ELR (cell line): Measurements from ENCODE around the gene AMZ2.
A peak's percentile ranks its signal among the peaks of the same experiment; 100 is the strongest.
"Not testable (repeated sequence)": the region's sequence is repeated elsewhere in the genome, so short reads cannot be mapped to it uniquely, and the experiment has no call there.

ENCODE experiments used
- DNase-seq: peaks from one replicate; pipeline ENCODE4 v3.0.0-alpha.2; 2015; ENCODE audit warnings: low read depth

The AMZ2 gene

DNA sequence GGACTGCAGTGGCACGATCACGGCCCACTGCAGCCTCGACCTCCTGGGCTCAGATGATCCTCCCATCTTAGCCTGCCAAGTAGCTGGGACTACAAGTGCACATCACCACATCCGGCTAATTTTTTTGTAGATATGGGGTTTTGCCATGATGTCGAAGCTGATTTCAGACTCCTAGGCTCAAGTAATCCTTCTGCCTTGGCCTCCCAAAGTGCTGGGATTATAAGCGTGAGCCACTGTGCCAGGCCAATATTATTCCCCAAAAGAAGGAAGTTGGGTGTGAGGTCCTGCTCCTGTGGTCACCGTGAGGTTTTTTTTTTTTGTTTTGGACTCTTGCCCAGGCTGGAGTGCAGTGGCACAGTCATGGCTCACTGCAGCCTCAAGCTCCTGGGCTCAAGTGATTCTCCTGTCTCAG, 1.5 kb downstream of the AMZ2 start:
- DNase-seq = peak; percentile 12

DNA sequence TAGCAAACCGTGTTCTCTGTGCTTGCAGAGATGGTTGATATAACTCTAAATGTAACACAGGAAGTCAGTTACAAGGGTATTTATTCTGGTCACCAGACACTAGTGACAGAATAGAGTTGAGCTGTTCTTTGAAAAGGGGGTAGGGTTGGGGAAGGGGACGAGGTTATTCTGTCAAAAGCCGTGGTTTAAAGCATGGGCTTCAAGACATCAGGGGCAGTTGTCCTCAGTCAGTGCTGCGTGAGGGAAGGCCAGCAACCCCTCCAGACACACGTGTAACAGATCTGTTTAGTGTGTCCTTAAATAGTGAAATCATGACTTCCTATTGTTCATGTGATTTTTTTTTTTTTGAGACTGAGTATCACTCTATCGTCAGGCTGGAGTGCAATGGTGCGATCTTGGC, 5.6 kb downstream of the AMZ2 start:
- not testable (repeated sequence) for DNase-seq

DNA sequence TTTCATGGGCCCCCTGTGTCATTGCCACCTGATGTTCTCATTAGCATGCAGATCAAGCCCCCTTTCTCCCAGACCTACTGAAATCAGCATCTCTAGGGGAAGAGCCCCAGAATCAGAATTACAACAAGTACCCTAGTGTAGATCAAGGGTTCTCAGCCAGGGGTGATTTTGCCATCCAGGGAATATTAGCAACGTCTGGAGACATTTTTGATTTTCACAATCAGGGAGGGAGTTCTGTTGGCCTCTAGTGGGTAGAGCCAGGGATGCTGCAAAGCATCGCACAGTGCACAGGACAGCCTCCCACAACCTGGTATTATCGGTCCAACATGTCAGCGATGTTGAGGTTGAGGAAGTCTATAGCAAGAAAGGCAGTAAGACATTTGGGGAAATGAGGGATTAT, 7.3 kb downstream of the AMZ2 start:
- DNase-seq = no peak

DNA sequence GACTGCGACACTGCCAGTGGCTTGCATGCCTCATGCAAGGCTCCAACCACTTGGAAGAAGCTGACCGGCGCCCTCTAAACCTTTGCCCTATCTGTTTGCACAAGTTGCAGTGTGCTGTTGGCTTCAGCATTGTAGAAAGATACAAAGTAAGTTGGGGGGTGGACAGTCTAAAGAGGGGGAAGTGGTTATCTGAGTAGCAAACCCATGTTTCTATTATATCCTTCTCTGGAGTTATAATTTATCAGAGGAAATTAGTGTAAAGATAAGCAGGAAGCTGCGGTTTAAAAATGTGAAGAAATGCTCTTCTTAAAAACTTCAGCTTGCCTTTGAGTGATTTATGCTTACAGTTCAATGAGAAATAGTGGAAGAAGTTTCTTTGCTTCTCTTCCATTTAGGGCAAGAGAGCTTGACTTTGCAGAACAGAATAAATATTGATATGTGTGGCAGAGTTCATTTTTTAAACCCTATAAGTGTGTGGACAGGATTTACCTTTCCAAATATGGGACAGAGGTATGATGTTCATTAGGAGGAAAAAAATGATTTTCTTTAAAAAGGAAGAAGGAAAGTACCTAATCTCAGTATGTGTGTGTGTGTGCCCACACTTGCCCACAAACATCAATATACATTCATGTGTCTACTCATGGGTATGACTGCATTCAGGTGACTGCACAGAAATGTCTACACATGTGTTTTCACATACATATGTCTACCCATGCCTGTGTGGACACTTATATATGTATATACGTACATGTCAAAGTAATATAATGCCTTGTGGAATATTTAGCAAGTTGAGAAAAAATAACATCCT, 8.1 kb downstream of the AMZ2 start:
- no peak for DNase-seq

DNA sequence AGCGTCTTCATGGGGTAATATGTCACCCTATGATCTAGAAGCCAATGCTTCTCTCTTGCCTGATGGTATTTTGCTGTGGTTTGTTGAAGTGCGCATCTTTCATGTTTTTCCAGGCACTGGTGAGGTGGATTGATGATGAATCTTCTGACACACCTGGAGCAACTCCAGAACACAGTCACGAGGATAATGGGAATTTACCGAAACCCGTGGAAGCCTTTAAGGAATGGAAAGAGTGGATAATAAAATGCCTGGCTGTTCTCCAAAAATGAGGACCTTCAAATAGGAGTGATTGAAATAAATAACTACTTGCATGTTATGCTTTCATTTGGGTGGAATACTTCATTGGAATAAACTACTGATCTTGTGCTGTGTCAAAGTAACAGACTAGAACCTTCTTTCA, 8.9 kb downstream of the AMZ2 start:
- not testable (repeated sequence) for DNase-seq

DNA sequence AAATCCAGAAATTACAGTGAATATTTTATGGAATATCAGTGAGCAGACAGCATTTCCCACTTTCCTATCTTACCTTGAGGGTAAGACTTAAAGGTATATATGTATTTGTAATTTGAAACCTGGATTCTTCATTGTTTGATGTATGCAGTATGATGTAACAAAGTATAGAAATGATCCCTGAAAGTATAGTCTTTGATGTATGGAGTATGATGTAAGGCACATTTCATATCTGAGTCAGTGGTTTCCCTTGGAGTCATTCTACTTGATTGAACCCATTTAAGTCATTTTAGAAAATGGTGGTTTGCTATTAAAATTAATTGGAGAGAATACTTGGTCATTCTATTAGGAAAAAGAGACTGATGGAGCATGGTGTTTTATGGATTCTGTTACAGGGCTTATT, 10.1 kb downstream of the AMZ2 start:
- peak; percentile 24 for DNase-seq

DNA sequence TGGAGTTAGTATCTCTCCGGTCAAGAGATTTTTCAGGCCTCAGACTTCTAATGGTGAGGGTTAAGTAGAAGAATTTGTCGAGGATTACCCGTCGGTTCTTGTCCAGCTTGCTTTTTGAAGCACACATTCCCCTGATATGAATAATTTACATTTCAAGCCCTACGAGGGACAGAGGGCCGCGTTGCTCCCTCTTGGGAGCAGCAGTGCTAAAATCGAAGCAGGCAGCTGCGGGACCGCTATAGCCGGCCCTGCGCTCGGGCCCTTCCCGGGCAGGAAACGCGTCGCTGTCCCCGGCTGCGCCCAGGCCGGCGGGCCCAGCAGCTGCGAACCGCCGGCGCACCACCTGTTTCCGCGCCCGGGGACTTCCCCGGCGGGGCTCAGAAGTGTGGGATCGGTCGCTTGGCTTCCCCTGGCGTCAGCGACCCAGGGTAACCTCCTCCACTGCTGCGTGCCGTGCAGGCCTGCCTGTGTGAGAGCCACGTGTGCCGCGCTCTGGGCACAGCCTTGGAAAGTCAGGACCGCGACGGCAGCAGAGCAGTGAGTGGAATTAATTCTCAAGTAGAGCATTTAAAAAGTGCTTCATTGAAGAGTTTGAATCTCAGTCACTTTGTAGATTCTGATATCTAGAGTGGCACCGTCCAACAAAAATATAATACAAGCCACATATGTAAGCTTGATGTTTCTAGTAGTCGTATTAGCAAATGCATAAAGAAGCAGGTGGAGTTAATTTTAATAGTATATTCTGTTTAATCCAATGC, 11.2 kb downstream of the AMZ2 start:
- peak; percentile 53 for DNase-seq

DNA sequence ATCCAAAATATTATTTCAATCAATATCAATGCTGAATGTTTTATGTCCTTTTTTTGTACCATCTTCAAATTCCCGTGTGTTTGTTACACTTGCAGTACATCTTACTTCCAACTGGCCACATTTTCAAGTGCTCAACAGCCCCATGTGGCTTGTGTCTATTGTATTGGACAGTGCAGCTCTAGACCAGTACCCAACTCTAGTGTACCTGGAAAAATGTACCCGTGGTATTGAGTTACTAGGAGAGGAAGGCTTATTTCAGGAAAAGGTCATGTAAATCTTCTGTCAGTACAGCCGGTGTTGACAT, 11.8 kb downstream of the AMZ2 start:
- DNase-seq = peak; percentile 27

DNA sequence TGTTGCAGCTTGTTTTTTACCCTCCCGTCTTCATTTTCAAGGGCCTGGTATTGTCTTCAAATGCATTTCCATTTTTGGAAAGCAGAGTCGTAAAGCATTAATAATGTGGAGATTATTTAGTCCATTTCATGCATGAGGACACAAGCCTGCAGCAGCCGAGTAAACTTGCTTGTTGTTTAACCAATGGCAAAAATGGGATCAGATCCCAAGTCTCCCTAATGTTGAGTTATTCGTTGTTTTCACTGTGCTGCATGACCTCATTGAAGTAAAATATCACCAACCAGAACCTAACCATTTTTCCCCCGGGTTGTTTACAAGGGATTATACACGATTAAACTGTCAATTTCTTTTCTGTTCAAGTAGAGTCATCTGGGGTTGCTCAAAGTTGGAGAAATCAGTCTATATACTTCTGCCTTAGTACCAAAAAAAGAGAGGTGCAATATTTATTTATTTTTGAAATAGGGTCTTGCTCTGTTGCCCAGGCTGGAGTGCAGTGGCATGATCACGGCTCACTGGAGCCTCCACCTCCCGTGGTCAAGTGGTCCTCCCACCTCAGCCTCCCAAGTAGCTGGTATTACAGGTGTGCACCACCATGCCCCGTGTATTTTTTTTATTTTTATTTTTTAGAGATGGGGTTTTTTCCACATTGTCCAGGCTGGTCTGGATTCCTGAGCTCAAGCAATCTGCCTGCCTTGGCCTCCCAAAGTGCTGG, 12.4 kb downstream of the AMZ2 start:
- no peak for DNase-seq

DNA sequence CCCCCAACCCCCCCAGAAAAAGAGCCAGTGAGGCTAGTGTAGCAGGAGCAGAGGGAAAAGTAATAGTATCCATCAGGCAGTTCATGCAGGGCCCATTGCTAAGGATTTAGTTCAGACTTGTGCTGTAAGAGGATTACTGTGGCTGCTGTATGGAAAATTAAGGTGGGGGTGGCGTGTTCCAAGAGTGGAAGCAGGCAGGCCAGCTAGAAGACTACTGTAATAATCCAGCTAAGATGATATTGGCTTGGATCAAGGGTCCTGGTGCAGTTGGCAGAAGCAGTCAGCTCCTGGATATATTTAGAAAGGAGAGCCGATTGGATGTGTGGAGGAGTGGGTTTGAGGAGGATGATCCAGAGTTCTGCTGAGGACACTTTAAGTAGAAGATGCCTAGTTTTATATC, 14.6 kb downstream of the AMZ2 start:
- not testable (repeated sequence) for DNase-seq

DNA sequence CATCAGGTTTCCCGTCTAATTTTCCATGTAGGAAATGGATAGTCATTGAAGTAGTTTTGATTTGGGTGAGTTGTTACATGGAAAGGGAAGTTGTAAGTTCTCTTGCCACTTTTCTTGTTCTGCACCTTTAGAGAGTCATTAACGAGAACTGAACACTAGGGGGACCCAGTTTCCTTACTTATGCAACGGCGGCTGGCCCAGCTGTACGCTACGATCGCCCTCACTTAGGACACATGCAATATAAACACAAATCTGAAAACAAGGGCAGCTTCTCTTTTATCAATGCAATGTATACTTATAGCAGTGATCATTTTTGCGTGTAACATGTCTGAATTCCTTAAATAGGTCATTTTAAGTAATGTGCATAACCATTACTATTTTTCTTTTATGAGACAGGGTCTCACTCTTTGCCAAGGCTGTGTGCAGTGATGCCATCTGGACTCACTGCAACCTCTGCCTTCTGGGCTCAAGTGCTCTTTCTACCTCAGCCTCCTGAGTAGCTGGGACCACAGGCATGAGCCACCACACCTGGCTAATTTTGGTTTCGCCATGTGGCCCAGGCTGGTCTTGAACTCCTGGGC, 15.3 kb downstream of the AMZ2 start:
- DNase-seq = peak; percentile 47

DNA sequence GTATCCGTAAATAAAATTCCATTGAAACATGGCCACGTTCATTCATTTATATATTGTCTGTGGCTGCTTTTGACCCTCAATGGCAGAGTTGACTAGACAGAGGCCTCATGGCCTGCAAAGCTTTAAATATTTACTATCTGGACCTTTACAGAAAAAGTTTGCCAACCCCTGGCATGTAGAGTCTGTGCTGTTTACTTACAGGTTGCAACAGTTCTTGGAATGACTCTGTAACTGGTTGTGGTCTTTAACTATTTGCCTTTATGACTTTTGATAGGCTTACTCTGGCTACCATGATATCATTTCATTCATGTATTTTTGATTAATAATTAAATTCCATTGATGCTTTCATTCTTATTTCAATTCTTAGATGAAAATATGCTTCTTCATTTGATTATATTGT, 18.0 kb downstream of the AMZ2 start:
- not testable (repeated sequence) for DNase-seq

DNA sequence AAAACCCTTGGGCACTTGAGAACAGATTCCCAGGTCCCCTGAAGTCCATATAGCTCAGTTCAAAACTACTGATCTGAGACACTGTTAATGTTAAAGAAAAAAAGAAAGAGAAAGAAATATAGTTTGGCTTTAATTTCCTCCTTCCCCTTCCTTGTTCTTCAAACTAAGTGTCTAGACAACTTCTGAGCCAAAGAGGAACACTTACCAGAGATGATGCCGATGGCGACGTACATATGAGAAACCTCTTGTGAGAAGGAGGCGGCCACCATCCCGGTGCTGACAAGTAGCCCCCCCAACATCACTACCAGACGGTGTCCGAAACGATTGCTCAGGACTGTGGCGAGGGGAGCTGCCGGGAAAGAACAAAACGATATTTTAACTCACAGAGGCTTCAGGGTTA, 25.9 kb downstream of the AMZ2 start:
- DNase-seq = no peak

DNA sequence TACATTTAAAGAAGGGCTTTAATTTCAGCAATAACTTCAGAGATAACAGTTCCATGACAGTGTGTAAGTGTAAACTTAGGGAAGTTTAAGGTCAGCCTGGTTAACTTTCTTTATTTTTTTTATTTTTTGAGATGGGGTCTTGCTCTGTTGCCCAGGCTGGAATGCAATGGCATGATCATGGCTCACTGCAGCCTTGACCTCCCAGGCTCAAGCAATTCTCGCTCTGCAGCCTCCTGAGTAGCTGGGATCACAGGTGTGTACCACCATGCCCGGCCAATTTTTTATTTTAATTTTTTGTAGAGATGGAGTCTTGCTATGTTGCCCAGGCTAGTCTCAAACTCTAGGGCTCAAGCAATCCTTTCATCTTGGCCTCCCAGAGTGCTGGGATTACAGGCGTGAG, 28.5 kb downstream of the AMZ2 start:
- DNase-seq = not testable (repeated sequence)

DNA sequence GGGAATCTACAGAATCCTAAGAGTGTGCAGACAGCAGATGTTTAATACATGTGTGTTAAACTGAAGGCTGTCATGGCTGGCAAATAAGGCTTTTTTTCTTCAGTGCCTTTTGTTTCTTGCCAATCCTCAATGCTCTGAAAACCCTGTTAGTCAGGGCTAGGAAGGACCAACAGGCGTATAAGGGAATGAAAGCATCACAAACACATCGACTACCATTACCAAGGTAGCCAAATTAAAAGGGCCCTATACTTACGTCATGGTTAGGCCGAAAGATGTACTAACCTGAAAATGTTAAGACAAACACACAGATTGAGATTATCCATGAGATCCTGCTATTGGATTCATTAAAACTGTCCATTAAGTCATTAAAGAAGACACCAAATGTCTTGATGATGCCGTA, 30.0 kb downstream of the AMZ2 start:
- no peak for DNase-seq

DNA sequence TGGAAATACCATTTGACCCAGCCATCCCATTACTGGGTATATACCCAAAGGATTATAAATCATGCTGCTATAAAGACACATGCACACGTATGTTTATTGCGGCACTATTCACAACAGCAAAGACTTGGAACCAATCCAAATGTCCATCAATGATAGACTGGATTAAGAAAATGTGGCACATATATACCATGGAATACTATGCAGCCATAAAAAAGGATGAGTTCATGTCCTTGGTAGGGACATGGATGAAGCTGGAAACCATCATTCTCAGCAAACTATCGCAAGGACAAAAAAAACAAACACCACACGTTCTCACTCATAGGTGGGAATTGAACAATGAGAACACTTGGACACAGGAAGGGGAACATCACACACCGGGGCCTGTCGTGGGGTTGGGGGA, 34.1 kb downstream of the AMZ2 start:
- not testable (repeated sequence) for DNase-seq

DNA sequence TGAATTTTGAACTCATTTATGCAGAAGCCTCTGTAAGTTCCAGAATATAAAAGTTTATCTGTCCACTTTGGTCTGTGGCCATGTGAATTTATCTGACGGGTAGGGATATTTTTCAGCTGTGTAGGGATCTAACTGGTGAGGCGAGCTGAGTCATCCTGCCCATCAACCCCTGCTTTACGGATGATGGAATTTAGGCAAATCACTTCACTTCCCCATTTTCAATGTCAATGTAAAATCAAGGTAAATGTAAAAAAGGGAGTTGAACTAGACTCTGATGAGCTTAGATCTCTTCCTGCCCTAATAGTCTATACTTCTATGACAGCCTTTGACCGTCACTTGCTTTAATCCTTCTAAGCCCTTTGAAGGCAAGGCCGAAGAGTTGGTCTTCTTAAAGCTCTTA, 40.5 kb downstream of the AMZ2 start:
- peak; percentile 47 for DNase-seq

DNA sequence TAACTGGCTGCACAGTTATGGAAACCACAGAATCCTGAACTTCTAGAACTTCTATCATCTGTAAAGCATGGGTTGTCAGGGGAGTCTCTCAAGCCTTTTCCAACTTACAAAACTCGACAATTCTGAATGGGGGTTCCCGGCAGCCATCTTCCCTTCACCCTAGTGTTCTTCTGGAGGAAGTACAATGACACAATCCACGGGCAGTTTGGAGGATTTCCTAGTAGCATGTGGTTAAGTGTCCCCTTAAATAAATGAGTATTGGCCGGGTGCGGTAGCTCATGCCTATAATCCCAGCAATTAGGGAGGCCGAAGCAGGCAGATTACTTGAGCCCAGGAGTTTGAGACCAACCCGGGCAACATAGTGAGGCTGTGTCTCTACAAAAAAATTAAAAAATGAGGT, 41.0 kb downstream of the AMZ2 start:
- DNase-seq = peak; percentile 41

DNA sequence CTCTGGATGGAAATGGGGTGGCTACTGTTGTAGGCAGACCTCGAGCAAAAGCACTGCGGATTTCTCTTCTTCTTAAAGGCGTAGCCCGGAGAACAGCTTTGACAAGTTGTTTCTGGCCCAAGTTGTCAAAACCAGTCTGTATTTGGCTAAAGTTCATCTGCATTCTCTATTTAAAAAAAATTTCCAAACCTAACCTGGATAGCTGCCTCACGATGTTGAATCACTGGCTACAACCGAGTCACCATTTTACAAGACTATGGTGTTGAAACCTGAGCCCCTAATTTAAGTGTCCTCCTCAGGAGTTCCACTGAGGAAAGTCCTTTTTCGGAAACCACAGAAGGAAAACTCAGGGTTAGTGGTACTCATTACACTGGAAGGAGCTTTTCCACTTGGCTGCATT, 41.6 kb downstream of the AMZ2 start:
- DNase-seq = peak; percentile 27

DNA sequence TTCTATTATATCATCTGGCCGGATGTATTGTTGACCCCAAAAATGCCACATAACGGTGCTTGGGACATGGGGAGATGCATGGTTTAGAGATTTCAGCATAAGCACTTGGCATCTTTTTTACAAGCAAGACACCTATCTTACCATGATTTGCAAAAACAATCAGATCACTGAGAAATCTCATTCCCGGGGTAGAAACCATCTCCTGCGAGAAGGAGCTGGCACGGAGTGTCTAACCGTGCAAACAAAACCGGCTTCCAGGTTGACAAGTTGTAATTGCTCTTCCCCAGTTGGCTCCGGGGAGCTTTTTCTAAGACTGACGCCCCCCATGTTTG, 42.1 kb downstream of the AMZ2 start:
- peak; percentile 20 for DNase-seq

DNA sequence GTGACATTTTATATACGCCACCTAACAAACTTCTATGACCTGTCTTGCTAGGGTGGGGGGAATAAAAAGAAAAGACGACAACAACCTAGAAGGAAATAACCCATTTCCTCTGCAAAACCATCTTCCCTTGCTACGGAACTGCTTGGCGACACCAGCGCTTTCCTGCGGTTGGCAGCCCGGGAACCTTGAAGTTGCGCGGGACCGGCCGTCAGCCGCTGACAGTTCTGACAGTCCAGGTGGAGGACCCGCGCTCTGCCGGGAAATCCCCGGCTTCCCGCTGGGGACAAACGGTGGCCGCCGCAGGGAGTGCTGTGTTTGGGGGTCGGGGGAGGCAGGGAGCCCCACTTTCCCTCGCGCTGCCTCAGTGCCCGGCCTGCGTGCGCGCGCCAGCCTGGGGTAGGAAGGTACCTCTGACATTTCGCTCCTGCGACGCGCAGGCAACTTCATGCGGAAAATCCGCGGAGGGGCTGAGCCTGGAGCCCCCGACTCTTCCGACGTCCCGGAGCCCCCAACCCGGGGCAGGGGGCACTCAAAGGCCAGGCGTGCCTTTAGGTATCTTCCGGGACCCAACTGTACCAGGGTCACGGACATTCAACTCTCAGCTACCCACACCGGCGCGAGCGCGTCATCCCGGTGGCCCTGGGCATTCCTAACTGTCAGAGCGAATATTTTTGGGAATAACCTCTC, 42.6 kb downstream of the AMZ2 start:
- DNase-seq = peak; percentile 37
